Measurements from ENCODE around the gene ITGA7.

ITGA7 gene, protein sequence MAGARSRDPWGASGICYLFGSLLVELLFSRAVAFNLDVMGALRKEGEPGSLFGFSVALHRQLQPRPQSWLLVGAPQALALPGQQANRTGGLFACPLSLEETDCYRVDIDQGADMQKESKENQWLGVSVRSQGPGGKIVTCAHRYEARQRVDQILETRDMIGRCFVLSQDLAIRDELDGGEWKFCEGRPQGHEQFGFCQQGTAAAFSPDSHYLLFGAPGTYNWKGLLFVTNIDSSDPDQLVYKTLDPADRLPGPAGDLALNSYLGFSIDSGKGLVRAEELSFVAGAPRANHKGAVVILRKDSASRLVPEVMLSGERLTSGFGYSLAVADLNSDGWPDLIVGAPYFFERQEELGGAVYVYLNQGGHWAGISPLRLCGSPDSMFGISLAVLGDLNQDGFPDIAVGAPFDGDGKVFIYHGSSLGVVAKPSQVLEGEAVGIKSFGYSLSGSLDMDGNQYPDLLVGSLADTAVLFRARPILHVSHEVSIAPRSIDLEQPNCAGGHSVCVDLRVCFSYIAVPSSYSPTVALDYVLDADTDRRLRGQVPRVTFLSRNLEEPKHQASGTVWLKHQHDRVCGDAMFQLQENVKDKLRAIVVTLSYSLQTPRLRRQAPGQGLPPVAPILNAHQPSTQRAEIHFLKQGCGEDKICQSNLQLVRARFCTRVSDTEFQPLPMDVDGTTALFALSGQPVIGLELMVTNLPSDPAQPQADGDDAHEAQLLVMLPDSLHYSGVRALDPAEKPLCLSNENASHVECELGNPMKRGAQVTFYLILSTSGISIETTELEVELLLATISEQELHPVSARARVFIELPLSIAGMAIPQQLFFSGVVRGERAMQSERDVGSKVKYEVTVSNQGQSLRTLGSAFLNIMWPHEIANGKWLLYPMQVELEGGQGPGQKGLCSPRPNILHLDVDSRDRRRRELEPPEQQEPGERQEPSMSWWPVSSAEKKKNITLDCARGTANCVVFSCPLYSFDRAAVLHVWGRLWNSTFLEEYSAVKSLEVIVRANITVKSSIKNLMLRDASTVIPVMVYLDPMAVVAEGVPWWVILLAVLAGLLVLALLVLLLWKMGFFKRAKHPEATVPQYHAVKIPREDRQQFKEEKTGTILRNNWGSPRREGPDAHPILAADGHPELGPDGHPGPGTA

DNA sequence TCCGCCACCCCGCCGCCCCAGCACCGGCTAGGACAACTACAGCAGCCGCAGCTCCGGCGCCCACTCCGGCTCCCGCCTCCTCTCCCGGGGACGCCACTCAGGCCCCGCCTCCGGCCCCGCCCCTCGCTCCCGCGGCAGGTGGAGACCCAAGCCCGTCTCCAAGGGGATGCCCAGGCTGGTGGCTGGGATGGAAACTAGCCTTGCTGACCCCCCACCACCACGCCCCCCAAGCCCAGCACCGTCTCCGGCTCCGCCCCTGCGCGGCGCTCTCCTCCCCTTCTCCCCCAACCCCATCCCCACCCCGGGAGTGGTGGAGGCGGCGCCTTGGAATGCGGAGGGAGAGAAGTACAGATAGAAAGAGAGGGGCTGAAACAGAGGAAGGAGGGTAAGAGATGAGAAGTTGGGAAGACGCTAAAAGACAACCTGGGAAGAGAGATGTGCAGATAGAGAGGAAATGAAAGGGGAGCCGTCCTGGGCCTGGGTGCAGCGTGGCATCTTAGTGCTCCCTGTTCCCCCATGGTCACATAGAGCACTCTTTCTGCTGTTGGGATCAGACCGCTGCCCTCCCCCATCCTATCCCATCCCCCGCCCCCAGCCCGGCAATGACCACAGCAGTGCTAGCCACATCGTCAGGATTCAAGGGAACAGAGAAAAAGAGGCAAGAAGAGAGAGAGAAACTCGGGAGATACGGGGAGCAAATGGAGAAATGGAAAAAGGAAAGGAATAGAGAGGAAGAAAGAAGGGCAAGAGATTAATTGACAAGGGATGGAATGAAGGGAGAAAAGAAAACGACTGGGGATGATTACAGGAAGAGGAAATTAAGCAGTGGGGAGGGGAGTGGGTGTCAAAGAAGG, at the start of gene ITGA7:
ITGA7 (minus strand) TSS at position 64 of the 854 bp plus-strand sequence. CDS start 222 bp downstream, outside the sequence.
- in situ Hi-C loops (cut with HindIII; ENCODE audit: low sequenced_read_pairs), result no loop called here
- TF ChIP-seq, protein P1, sequence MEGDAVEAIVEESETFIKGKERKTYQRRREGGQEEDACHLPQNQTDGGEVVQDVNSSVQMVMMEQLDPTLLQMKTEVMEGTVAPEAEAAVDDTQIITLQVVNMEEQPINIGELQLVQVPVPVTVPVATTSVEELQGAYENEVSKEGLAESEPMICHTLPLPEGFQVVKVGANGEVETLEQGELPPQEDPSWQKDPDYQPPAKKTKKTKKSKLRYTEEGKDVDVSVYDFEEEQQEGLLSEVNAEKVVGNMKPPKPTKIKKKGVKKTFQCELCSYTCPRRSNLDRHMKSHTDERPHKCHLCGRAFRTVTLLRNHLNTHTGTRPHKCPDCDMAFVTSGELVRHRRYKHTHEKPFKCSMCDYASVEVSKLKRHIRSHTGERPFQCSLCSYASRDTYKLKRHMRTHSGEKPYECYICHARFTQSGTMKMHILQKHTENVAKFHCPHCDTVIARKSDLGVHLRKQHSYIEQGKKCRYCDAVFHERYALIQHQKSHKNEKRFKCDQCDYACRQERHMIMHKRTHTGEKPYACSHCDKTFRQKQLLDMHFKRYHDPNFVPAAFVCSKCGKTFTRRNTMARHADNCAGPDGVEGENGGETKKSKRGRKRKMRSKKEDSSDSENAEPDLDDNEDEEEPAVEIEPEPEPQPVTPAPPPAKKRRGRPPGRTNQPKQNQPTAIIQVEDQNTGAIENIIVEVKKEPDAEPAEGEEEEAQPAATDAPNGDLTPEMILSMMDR (IDR thresholded peaks at IDR 0.05; ENCODE audit: low read depth, low read length, missing control alignments), result no peak
- peak within 1 kb of the TSS; percentile 47 for H3K4me3 ChIP-seq (ENCODE audit: low read depth, low read length)
- DNase-seq (ENCODE audit: low read depth), result no peak

DNA sequence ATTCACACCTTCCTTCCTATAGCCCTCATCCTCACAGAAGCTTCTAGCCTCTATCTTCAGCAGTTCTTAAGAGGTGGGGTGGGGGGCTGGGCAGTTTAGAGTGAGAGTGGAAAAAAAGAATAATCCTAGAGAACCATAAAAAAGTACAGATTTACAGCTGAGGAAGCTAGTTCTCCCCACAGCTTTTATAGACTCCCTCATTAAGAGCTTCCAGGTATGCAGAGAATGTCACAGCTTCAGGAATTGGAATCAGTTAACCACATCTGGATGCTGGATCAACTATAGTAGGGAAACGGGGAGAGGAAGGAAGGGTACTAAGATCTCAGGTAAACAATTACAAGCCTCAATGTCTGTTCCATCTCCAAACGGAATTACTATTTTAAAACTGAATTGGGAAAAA, 47.5 kb upstream of the ITGA7 start:
- no peak overlapping the region for H3K4me3 ChIP-seq (ENCODE audit: low read depth, low read length)
- TF ChIP-seq, protein P1 (IDR thresholded peaks at IDR 0.05; ENCODE audit: low read depth, low read length, missing control alignments), result no peak
- in situ Hi-C loops (cut with HindIII; ENCODE audit: low sequenced_read_pairs), result no loop called here
- no peak for DNase-seq (ENCODE audit: low read depth)

DNA sequence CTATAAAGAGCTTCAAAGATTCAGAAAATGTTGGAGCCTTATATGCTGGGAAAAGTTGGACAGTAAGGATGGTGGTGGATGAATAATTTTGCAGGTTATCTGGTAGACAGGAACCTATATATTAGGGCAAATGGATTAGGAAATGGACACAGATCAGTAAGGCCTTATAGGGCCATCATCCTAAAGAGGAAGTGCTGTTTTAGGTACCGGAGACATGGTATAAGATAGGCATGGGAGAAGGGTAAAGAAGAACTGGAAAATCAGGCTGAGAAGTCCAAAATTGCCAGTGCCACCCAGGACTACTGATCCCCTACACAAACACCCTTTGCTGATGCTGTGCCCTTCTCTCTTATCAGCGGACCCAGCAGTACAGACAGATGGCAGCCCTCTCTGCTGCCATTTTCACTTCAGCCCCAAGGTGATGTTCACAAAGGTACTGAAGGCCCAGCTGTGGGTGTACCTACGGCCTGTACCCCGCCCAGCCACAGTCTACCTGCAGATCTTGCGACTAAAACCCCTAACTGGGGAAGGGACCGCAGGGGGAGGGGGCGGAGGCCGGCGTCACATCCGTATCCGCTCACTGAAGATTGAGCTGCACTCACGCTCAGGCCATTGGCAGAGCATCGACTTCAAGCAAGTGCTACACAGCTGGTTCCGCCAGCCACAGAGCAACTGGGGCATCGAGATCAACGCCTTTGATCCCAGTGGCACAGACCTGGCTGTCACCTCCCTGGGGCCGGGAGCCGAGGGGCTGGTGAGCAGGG, 40.7 kb upstream of the ITGA7 start:
- TF ChIP-seq, protein P1 (IDR thresholded peaks at IDR 0.05; ENCODE audit: low read depth, low read length, missing control alignments), result no peak
- no peak overlapping the region for H3K4me3 ChIP-seq (ENCODE audit: low read depth, low read length)
- no peak for DNase-seq (ENCODE audit: low read depth)
- in situ Hi-C loops (cut with HindIII; ENCODE audit: low sequenced_read_pairs), result no loop called here

DNA sequence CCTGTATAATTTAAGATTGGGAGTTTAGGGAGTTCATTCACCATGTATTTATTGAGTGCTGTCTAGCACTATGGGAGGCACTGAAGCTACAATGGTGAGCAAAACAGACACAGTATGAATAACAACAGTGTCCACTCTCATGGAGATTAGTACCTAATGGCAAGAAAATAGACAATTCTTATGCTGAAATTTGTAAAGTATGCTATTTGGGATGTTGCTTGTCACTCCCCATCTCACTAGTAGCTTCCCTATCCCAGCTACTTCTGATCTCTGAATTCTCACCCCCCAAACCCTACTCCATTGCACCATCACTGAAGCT, 39.2 kb upstream of the ITGA7 start:
- DNase-seq (ENCODE audit: low read depth), result no peak
- TF ChIP-seq, protein P1 (IDR thresholded peaks at IDR 0.05; ENCODE audit: low read depth, low read length, missing control alignments), result no peak
- no peak overlapping the region for H3K4me3 ChIP-seq (ENCODE audit: low read depth, low read length)
- in situ Hi-C loops (cut with HindIII; ENCODE audit: low sequenced_read_pairs), result no loop called here

DNA sequence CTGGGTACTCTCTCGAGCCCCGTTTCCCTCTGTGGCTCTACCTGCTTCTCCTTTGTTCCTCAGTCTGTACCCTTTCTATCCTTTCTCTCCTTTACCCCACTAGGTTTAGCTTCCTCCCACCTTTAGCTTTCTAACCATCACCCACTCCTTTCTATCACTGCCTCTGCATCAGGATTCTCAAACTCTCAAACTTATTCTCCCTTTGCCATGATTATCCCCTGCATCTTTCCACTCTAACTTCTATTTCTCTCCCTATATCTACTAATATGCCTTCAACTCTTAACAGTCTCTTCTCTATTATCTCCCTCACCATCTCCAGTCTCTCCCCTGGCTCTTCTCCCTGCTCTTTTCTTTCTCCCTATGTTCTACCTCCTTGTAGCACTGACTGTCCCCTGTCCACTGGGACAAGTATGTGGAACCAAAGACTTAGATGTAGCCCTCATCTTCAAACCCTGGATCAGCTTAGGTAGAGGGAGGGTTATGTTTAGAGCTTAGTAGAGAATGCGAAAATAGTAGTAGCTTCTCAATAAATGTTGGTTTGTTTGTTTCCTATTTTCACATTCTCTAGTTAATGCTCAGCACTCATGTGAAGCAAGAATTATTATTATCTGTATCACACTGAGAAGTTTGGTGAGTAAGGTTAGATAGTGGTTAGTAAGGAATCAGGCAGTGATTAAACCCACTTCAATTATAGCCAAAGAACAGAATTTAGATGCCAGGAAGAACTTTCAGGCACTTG, 38.6 kb upstream of the ITGA7 start:
- in situ Hi-C loops (cut with HindIII; ENCODE audit: low sequenced_read_pairs), result no loop called here
- no peak overlapping the region for H3K4me3 ChIP-seq (ENCODE audit: low read depth, low read length)
- TF ChIP-seq, protein P1 (IDR thresholded peaks at IDR 0.05; ENCODE audit: low read depth, low read length, missing control alignments), result no peak
- DNase-seq (ENCODE audit: low read depth), result no peak
